IPS-20b (cell line): ENCODE data around the gene ELN.

Source experiments
- H3K27ac ChIP-seq: one replicate; pipeline ENCODE4 v1.5.1; 2013; ENCODE audit warnings: low read length
- H3K27me3 ChIP-seq: 2 replicates; pipeline ENCODE4 v1.6.1; 2013; ENCODE audit warnings: mild to moderate bottlenecking, low read length, inconsistent platforms; ENCODE audit not compliant: insufficient read depth
- H3K36me3 ChIP-seq: 2 replicates; pipeline ENCODE4 v1.6.1; 2013; ENCODE audit warnings: low read depth, mild to moderate bottlenecking, inconsistent platforms, low read length, moderate library complexity; ENCODE audit not compliant: insufficient read depth
- H3K4me1 ChIP-seq: 2 replicates; pipeline ENCODE4 v1.6.1; 2013; ENCODE audit warnings: mild to moderate bottlenecking, control low read depth, inconsistent platforms, low read length, moderate library complexity; ENCODE audit not compliant: insufficient read depth
- H3K4me3 ChIP-seq: 2 replicates; pipeline ENCODE4 v1.5.1; 2013; ENCODE audit warnings: mild to moderate bottlenecking, low read length, inconsistent platforms
- H3K9ac ChIP-seq: 2 replicates; pipeline ENCODE4 v1.6.1; 2013; ENCODE audit warnings: low read depth, mild to moderate bottlenecking, inconsistent platforms, low read length, moderate library complexity
- H3K9me3 ChIP-seq: 2 replicates; pipeline ENCODE4 v1.6.1; 2013; ENCODE audit warnings: mild to moderate bottlenecking, low read depth, low read length, inconsistent platforms; ENCODE audit not compliant: insufficient read depth

The ELN gene

DNA sequence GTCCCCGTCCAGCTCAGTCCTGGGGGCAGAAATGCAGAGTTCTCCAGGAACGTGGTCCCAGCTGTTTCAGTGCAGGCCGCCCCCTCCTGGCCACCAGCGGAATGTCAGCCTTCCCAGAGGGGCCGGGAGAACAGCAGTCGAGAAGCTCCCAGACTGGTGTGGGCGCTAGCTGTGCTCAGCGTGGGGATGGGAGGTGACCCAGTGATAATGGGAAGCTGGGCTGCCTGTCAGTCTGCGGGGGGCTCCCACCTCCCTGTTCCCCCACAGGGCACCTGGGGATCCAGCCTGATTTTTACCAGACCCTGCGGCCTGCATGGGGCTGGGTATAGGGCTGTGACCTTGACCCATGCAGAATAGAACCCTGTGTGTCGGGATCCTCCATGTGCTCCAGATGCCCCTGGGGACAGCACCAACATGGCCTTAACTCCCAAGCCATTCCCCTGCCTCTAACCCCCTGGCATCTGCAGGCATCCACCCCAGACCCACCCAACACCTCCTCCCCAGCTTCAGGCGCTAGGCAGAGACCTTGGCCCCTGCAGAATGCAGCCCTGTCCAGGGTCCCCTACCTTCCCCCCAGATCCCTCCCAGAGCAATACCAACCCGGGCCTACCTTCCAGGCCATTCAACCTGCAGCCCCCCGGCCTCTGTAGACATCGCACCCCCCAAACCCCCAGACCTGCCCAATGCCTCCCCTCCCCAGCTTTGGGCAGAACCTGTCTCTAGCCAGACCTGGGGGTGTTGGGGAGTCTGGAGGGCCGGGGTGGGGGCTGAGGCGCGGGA, 880 bp upstream of the ELN start:
- no peaks in the 10 kb centered on the region for H3K36me3 ChIP-seq
- peaks cover 10% of the 10 kb centered on the region; the same call in 1 of the 2 replicates for H3K4me1 ChIP-seq
- H3K27ac ChIP-seq: no peak overlapping the region
- H3K9me3 ChIP-seq: no peaks in the 10 kb centered on the region
- H3K4me3 ChIP-seq: no peak overlapping the region
- peaks cover 19% of the 10 kb centered on the region for H3K27me3 ChIP-seq
- H3K9ac ChIP-seq: no peak overlapping the region

DNA sequence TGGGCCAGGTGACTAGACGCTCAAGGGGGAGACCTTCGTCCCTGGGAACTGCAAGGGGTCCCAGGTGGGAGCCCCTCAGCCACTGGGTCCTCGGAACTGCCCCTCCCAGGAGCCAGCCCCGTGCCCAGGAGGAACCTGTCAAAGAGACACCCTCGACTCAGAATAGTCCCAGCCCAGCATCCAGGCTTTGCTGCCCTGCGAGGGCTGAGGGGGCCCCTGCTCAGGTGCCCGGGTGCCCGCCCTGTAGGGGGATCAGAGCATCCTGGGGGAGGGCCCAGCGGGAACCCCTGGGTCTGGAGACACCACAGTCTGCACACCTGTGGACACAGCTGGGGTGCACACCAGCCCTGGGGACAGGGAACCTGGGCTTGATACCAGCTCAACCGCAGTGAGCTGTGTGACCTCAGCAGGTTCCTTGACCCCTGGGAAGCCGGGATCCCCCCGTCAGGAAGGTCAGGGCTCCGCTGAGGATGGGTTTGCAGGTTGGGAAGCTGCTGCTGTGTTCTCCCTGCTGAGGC, 407 bp downstream of the ELN start:
- H3K27ac ChIP-seq: no peak overlapping the region
- no peaks in the 10 kb centered on the region for H3K9me3 ChIP-seq
- no peaks in the 10 kb centered on the region for H3K36me3 ChIP-seq
- peaks cover 10% of the 10 kb centered on the region; the same call in 1 of the 2 replicates for H3K4me1 ChIP-seq
- no peak overlapping the region for H3K4me3 ChIP-seq
- no peak overlapping the region; the same call in 1 of the 2 replicates for H3K9ac ChIP-seq
- peaks cover 19% of the 10 kb centered on the region for H3K27me3 ChIP-seq

- H3K27ac ChIP-seq: no peak overlapping the region
- H3K4me3 ChIP-seq: no peak overlapping the region
These were observed 1.3 kb downstream of the ELN start for GRCh38 chr7:74029089-74029785.

GRCh38 chr7:74029991-74030415, 2.0 kb downstream of the ELN start:
- Histone ChIP-seq H3K27me3 (peaks cover 19% of the 10 kb centered on the region), H3K27ac (no peak overlapping the region), H3K9me3 (no peaks in the 10 kb centered on the region), H3K36me3 (no peaks in the 10 kb centered on the region), H3K4me1 (peaks cover 10% of the 10 kb centered on the region; the same call in 1 of the 2 replicates), H3K9ac (no peak overlapping the region), H3K4me3 (no peak overlapping the region)

More at GRCh38 chr7:74029089-74029785, 1.3 kb downstream of the ELN start:
- Histone ChIP-seq H3K9me3 (no peaks in the 10 kb centered on the region), H3K27me3 (peaks cover 19% of the 10 kb centered on the region), H3K4me1 (peaks cover 10% of the 10 kb centered on the region; the same call in 1 of the 2 replicates), H3K36me3 (no peaks in the 10 kb centered on the region), H3K9ac (no peak overlapping the region)

GRCh38 chr7:74030861-74031260, 2.9 kb downstream of the ELN start:
- Histone ChIP-seq H3K9me3 (no peaks in the 10 kb centered on the region), H3K4me1 (peaks cover 10% of the 10 kb centered on the region; the same call in 1 of the 2 replicates), H3K27ac (no peak overlapping the region), H3K27me3 (peaks cover 19% of the 10 kb centered on the region), H3K36me3 (no peaks in the 10 kb centered on the region), H3K4me3 (no peak overlapping the region), H3K9ac (no peak overlapping the region)

- Histone ChIP-seq H3K9ac (no peak overlapping the region), H3K4me3 (no peak overlapping the region), H3K4me1 (peaks cover 10% of the 10 kb centered on the region; the same call in 1 of the 2 replicates), H3K27ac (no peak overlapping the region), H3K27me3 (peaks cover 14% of the 10 kb centered on the region), H3K36me3 (no peaks in the 10 kb centered on the region), H3K9me3 (no peaks in the 10 kb centered on the region)
These were observed 3.6 kb downstream of the ELN start for GRCh38 chr7:74031403-74032190.

DNA sequence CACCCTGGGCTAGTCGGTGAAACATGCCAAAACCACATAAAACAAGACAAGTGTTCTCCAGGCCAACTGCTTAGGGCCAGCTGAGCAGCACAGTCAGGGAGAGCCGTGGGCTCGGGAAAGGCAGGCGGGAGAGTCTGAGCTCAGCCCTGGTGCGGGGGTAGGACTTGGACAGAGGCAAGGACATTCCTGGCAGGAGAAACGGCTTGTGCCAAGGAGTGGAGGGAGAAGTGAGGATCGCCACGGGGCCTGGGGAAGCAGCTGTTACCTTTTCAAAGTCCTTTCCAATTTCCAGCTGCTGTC, 4.2 kb downstream of the ELN start:
- Histone ChIP-seq H3K4me1 (peaks cover 10% of the 10 kb centered on the region; the same call in 1 of the 2 replicates), H3K27ac (no peak overlapping the region), H3K9me3 (no peaks in the 10 kb centered on the region), H3K27me3 (peaks cover 13% of the 10 kb centered on the region), H3K9ac (no peak overlapping the region), H3K4me3 (no peak overlapping the region), H3K36me3 (no peaks in the 10 kb centered on the region)

DNA sequence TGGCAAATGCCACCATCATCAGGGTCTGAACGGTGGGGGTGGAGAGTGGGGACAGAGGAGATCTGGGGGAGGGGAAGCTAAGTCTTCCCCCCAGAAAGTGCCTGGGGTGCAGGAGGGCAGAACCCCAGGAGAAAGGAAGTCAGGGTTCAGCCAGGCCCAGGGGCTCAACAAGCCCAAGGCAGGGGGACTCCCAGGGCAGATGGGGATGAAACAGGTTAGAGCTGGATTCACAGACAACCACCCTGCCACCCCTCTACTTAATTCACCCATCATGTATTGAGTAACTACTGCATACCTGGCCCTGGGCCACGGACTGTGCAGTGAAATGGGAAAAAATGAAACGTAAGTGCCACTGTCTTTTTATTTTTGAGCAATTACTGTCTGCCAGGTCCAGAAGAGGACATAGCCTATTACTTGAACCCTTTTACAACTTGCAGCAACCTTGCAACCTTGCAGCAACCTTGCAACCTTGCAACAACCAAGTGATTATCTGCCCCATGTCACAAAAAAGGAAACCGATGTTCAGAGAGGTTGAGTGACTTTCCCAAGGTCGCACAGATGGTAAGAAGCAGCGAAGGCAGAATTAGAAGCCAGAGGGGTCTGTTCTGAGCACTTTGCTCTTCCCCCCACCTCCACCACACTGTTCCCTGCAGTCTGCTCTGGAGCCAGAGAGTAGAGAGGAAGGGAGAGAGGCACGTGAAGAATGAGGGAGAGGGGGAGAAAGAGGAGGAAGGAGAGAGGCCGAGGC, 4.8 kb downstream of the ELN start:
- Histone ChIP-seq H3K27ac (no peak overlapping the region), H3K9me3 (no peaks in the 10 kb centered on the region), H3K4me1 (peaks cover 10% of the 10 kb centered on the region; the same call in 1 of the 2 replicates), H3K27me3 (peaks cover 13% of the 10 kb centered on the region), H3K4me3 (no peak overlapping the region), H3K9ac (no peak overlapping the region), H3K36me3 (no peaks in the 10 kb centered on the region)

DNA sequence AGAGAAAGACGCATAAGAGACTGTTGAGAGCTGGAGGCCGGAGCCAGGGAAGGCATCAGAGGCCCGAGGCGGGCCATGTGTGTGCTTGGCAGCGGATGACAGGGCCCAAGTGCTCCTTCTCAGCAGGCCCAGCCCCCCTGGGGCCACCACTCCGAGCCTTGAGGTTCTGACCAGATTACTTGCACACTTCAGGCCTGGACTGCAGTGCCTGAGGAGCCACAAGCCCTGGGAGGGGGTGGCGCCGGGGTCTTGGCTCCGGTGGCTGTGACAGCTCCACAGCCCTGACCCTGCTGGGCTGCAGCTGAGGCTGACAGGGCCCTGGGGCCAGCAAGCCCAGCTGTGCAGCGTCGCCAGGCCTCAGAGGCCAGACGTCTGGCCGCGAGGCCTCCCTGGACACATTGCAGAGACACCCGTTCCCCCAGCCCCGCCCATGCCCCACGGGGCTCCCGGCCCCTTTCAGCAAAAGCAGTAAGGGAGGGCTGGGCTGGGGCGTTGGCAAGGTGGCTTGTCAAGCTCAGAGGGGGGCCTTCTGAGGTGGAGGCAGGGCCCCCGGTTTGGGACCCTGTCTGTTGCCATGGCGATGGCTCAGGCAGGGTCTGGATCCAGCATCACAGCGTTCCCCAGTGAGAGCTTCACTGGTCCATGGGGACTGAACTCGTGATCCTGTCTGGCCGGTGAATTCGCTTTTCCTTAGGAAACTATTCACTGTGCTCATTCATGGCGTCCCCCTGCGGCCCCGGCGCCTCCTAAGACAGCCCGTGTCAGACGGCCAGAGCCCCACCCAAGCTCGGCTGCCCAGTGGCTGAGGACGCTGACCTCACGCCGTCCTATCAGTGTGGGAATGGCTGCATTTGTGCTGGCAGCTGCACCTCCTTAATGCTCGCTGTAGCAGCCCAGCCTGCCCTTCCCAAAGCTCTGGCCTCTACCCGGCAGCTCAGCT, 5.7 kb downstream of the ELN start:
- Histone ChIP-seq H3K9me3 (no peaks in the 10 kb centered on the region), H3K27me3 (peaks cover 6% of the 10 kb centered on the region), H3K27ac (no peak overlapping the region), H3K4me1 (peaks cover 6% of the 10 kb centered on the region; the same call in 1 of the 2 replicates), H3K36me3 (no peaks in the 10 kb centered on the region), H3K4me3 (no peak overlapping the region), H3K9ac (no peak overlapping the region)

- Histone ChIP-seq H3K36me3 (no peaks in the 10 kb centered on the region), H3K4me3 (no peak overlapping the region), H3K9ac (no peak overlapping the region), H3K4me1 (no peaks in the 10 kb centered on the region), H3K27me3 (no peaks in the 10 kb centered on the region), H3K27ac (no peak overlapping the region), H3K9me3 (no peaks in the 10 kb centered on the region)
These were observed 9.6 kb downstream of the ELN start for GRCh38 chr7:74037609-74038008.
